Measurements from ENCODE around the gene MCUB.

GRCh38 chr4:109610489-109610888, 50.4 kb downstream of the MCUB start:
- no peak for TF ChIP-seq CTCF (conservative IDR thresholded peaks at IDR 0.05 in 1 of 2, IDR thresholded peaks at IDR 0.05 in 1 of 2; ENCODE audit: low read depth in 1 of 2, low read length in 2 of 2)
- no peak for TF ChIP-seq EZH2 (IDR thresholded peaks at IDR 0.05; ENCODE audit: low read length, missing control alignments)

Data from fibroblast of lung (primary cell).